HCT116 (cell line): ENCODE data around the gene FBXO31. TPM values are rescaled to one million over a fixed set of nuclear protein-coding genes. Genes with fewer than 3 reads are reported as not detected.

Experiments
- ATAC-seq: fragments of 200-7000 bp; cut with Tn5 transposase; 2 replicates; pipeline ENCODE4 v1.9.1; 2020; ENCODE audit warnings: mild to moderate bottlenecking, moderate library complexity
- BruUV-seq: library from RNA; stranded (reverse); fragments of 400-500 nt; replicated peaks from 2 replicates; lab custom pipeline; 2021; lab: Mats Ljungman, UMichigan
- CTCF ChIA-PET: fragments of 300-600 bp; sonication (Branson Sonifier 250); formaldehyde crosslinking; loops from one replicate; lab custom pipeline; 2021; ENCODE audit warnings: antibody characterized with exemption; lab: Charles Lee
- POLR2A ChIA-PET: fragments of 300-600, 350-600 bp; sonication (Branson Sonifier 250); formaldehyde crosslinking; loops from one replicate; lab custom pipeline; 2021; ENCODE audit warnings: antibody characterized with exemption; lab: Charles Lee
- RAD21 ChIA-PET, 2 experiments: fragments of 300-600 bp; sonication (Branson Sonifier 250); formaldehyde crosslinking; loops; one replicate each; lab custom pipeline; 2023; ENCODE audit warnings: low total read pairs in 2 of 2; ENCODE audit not compliant: uncharacterized antibody in 2 of 2, unreplicated experiment in 2 of 2, low non-redundant PET in 1 of 2; lab: Charles Lee
- DNase-seq: peaks from one replicate; pipeline ENCODE4 v3.0.0-alpha.2; 2010; ENCODE audit warnings: low read depth, low spot score
- H2AFZ ChIP-seq: fragments of 200-600 bp; shearing (Covaris generic), sonication (generic); 2 replicates; pipeline ENCODE4 v1.6.1; 2017; ENCODE audit warnings: low read depth, mixed run types, mixed read lengths, antibody characterized with exemption, low read length; ENCODE audit not compliant: poor library complexity, severe bottlenecking
- H3K27ac ChIP-seq: 2 replicates; pipeline ENCODE4 v1.5.1; 2012; ENCODE audit warnings: low read depth, low read length
- H3K27me3 ChIP-seq: fragments of 200-600 bp; sonication (generic); 2 replicates; pipeline ENCODE4 v1.6.1; 2016; ENCODE audit warnings: mixed run types, low read length, mixed read lengths; ENCODE audit not compliant: insufficient read depth
- H3K36me3 ChIP-seq, 2 experiments: fragments of 200-500 bp in 1 of 2; fragments of 200-600 bp in 1 of 2; sonication (Bioruptor generic) in 1 of 2; sonication (generic) in 1 of 2; 2 replicates each; pipeline versions ENCODE4 v1.5.1 to v1.6.1; 2014 to 2016; ENCODE audit warnings: low read length in 2 of 2, inconsistent platforms in 1 of 2, mixed read lengths in 1 of 2, mixed run types in 1 of 2; ENCODE audit not compliant: insufficient read depth in 2 of 2, control insufficient read depth in 1 of 2
- H3K4me1 ChIP-seq, 2 experiments: fragments of 200-600 bp in 1 of 2; sonication (generic) in 1 of 2; 2 replicates each; pipeline versions ENCODE4 v1.5.1 to v1.6.1; 2012 to 2017; ENCODE audit warnings: low read length in 2 of 2, inconsistent platforms in 1 of 2, mild to moderate bottlenecking in 1 of 2, mixed read lengths in 1 of 2, mixed run types in 1 of 2, moderate library complexity in 1 of 2; ENCODE audit not compliant: insufficient read depth in 2 of 2, control insufficient read depth in 1 of 2
- H3K4me2 ChIP-seq: fragments of 200-600 bp; sonication (generic); 2 replicates; pipeline ENCODE4 v1.6.1; 2017; ENCODE audit warnings: mixed run types, low read length, mixed read lengths
- H3K4me3 ChIP-seq, 2 experiments: fragments of 200-600 bp in 1 of 2; sonication (generic) in 1 of 2; replicated peaks in 1 of 2; 2 replicates each; pipeline ENCODE4 v1.5.1; 2011 to 2016; ENCODE audit warnings: low read length in 2 of 2, control low read depth in 1 of 2, low read depth in 1 of 2, mild to moderate bottlenecking in 1 of 2, mixed read lengths in 1 of 2, mixed run types in 1 of 2
- H3K79me2 ChIP-seq: fragments of 200-600 bp; sonication (generic); 2 replicates; pipeline ENCODE4 v1.6.1; 2017; ENCODE audit warnings: mild to moderate bottlenecking, mixed run types, low read length, moderate library complexity, mixed read lengths; ENCODE audit not compliant: insufficient read depth
- H3K9ac ChIP-seq: fragments of 200-600 bp; sonication (generic); 2 replicates; pipeline ENCODE4 v1.6.1; 2016; ENCODE audit warnings: low read length, mixed read lengths
- H3K9me2 ChIP-seq: fragments of 200-600 bp; sonication (generic), shearing (Covaris generic); 2 replicates; pipeline ENCODE4 v1.6.1; 2017; ENCODE audit warnings: mixed run types, mild to moderate bottlenecking, moderate library complexity; ENCODE audit not compliant: insufficient read depth
- H3K9me3 ChIP-seq, 2 experiments: fragments of 200-500 bp in 1 of 2; fragments of 200-600 bp in 1 of 2; sonication (Bioruptor generic) in 1 of 2; sonication (generic) in 1 of 2; 2 replicates each; pipeline ENCODE4 v1.6.1; 2014 to 2017; ENCODE audit warnings: low read length in 2 of 2, mixed read lengths in 2 of 2, inconsistent platforms in 1 of 2, low read depth in 1 of 2, mild to moderate bottlenecking in 1 of 2, mixed run types in 1 of 2, moderate library complexity in 1 of 2; ENCODE audit not compliant: control insufficient read depth in 1 of 2, insufficient read depth in 1 of 2
- H4K20me1 ChIP-seq: fragments of 200-600 bp; sonication (generic), shearing (Covaris generic); 2 replicates; pipeline ENCODE4 v1.6.1; 2017; ENCODE audit warnings: mixed run types, mild to moderate bottlenecking, moderate library complexity; ENCODE audit not compliant: insufficient read depth
- EGR1 ChIP-seq: IDR thresholded peaks from 2 replicates; pipeline ENCODE4 v1.6.1; 2012; ENCODE audit warnings: low read depth
- EZH2phosphoT487 ChIP-seq: fragments of 200-600 bp; IDR thresholded peaks from 2 replicates; pipeline ENCODE4 v1.6.1; 2018; ENCODE audit warnings: antibody characterized with exemption, borderline replicate concordance
- JUND ChIP-seq: IDR thresholded peaks from 2 replicates; pipeline ENCODE4 v1.6.1; 2012
- RAD21 ChIP-seq: IDR thresholded peaks from 2 replicates; pipeline ENCODE4 v1.6.1; 2012; ENCODE audit warnings: low read depth, mild to moderate bottlenecking
- intact Hi-C: fragments of 100-400 bp; cut with micrococcal nuclease; formaldehyde crosslinking; loops from 2 replicates; pipeline ENCODE4 v1.10.0; 2022
- total RNA-seq: library from RNA; stranded (reverse); gene quantifications from one replicate; pipeline ENCODE4 v1.2.1, GENCODE V29; 2021; ENCODE audit not compliant: unreplicated experiment
- TF ChIP-seq, protein P1 (sequence below): IDR thresholded peaks from 2 replicates; pipeline ENCODE4 v1.6.1; 2012; ENCODE audit warnings: low read depth

Gene FBXO31
- total RNA-seq, 1 experiment from 2014 or later, result 52.1 TPM

DNA sequence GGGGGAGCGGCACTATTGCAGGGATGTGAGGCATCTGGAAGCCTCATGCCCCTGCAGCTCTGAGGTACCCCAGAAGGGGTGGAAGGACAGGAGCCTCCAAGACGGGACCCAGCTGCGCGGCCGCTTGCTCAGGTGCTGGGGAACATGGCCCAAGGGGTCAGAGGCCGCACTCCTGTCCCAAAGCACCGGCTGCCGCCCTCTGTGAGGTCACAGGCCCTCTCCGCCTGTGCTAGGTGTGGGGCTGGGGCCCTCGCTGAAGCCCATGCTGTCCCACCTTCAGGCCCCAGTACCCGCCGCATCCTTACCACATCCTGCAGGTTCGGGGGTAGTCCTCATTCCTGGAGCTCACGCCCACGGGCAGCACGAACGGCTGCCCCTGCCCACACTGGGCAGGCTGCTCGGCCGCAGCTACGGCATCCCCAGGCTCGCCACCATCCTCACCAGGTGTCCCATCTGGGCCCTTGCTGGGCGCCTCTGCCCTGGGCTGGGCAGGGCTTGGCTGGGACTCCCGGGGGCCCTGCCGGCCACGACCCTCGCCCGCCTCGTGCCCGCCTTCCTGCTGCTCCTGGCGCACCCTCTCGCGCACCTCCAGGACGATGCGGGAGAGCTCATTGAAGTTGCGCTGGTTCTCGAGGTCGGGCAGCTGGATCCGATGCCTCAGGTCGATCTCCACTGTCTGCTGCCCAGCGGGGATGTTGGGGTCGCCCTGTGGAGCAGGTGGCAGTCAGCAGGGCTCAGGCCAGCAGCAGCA is 49.8 kb downstream of the FBXO31 start:
- Histone ChIP-seq H3K9ac (no peak overlapping the region), H3K4me3 (no peak overlapping the region), H3K4me1 (no peaks in the 10 kb centered on the region), H3K9me2 (no peaks in the 10 kb centered on the region), H2AFZ (no peak overlapping the region), H3K4me2 (no peak overlapping the region), H3K27me3 (no peaks in the 10 kb centered on the region), H3K36me3 (peaks cover 29 to 30% of the 10 kb centered on the region in 2 experiments; a peak in 3 of 4 replicates), H3K79me2 (peaks cover 14% of the 10 kb centered on the region; the same call in 1 of the 2 replicates), H4K20me1 (no peaks in the 10 kb centered on the region), H3K9me3 (no peaks in the 10 kb centered on the region), H3K27ac (no peak overlapping the region)
- ChIA-PET RAD21 (no interaction called here), POLR2A (no interaction called here), CTCF (no interaction called here)
- BruUV-seq, result no TSS peak
- ATAC-seq (no peak), DNase-seq (no peak)
- TF ChIP-seq, protein P1, sequence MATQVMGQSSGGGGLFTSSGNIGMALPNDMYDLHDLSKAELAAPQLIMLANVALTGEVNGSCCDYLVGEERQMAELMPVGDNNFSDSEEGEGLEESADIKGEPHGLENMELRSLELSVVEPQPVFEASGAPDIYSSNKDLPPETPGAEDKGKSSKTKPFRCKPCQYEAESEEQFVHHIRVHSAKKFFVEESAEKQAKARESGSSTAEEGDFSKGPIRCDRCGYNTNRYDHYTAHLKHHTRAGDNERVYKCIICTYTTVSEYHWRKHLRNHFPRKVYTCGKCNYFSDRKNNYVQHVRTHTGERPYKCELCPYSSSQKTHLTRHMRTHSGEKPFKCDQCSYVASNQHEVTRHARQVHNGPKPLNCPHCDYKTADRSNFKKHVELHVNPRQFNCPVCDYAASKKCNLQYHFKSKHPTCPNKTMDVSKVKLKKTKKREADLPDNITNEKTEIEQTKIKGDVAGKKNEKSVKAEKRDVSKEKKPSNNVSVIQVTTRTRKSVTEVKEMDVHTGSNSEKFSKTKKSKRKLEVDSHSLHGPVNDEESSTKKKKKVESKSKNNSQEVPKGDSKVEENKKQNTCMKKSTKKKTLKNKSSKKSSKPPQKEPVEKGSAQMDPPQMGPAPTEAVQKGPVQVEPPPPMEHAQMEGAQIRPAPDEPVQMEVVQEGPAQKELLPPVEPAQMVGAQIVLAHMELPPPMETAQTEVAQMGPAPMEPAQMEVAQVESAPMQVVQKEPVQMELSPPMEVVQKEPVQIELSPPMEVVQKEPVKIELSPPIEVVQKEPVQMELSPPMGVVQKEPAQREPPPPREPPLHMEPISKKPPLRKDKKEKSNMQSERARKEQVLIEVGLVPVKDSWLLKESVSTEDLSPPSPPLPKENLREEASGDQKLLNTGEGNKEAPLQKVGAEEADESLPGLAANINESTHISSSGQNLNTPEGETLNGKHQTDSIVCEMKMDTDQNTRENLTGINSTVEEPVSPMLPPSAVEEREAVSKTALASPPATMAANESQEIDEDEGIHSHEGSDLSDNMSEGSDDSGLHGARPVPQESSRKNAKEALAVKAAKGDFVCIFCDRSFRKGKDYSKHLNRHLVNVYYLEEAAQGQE, result no peak
- TF ChIP-seq JUND, result no peak
- no peak for TF ChIP-seq EGR1
- no peak for TF ChIP-seq EZH2phosphoT487
- TF ChIP-seq RAD21, result no peak
- intact Hi-C loops, result no loop called here
